ENCODE results near the gene PRCC.
A peak's percentile ranks its signal among the peaks of the same experiment; 100 is the strongest.
"Not testable (repeated sequence)": the region's sequence is repeated elsewhere in the genome, so short reads cannot be mapped to it uniquely, and the experiment has no call there.

PRCC gene

DNA sequence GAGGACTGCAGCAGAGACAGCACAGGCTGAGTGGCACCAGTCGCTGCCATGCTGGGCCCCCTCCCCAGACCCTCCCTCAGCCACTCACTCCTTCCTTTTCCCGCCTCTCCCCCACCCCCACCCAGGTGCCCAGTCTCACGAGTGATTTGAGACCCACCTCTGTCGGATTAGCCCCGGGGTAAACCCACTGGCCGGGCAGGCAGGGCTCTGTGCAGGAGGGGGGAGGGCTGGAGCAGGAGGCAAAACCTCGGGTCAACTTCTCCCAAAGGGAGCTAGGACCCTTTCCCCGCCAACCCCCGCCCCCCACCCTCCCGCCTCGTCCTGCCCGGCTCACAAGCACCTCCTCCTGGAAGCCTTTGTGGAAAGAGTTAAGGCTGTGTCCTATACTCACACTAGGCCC is 23.0 kb upstream of the PRCC start:
- no peak for DNase-seq (ENCODE audit: low read depth)

DNA sequence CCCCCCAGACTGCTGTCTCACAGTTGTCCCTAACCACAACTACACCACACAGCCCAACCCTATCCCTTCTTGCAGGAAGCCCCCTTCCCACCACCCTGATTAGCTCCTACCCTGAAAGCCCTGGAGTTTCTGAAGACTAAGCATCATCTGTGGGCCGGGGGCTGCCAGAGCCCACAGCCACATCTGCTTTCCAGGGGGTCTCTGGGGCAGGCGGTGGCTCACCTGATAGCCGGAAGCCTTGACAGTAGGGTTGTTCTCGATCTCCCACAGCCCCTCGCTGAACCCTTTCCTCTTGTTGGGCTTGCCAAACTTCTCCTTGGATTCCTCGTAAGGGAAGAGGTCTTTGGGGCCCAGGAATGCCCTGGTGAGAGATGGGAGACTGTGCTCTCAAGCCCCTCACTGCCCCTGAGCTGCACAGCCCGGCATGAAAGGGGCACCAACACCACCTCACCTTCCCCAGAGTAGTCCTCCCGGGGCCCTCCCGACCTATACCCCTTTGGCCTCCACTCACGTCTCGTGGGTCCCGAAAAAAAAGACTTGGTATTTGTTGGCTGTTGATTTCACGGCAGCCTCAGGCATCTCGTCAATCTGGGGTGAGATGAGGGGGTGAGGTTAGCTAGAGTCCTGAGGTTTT is 22.4 kb upstream of the PRCC start:
- no peak for DNase-seq (ENCODE audit: low read depth)

DNA sequence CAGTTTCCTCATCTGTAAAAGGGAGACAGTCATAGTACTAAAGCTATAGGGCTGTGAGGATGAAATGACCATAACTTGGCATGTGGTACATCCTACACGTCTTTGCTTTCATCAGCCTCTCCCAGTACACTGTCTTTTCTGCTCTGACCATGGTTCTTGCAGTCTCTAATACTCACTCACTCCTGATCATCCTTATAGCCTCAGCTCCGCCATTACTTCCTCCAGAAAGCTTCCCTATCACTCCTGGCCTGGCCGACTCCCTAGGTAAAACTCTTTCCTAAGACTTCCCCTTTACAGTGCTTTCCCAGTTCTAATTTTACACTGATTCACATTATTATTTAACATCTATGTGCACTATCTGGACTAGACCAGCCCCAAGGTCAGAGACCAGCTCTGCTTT is 21.5 kb upstream of the PRCC start:
- DNase-seq (ENCODE audit: low read depth) = no peak

GRCh38 chr1:156746406-156746727 is 21.0 kb upstream of the PRCC start:
- no peak for DNase-seq (ENCODE audit: low read depth)

GRCh38 chr1:156746728-156747631 is 20.4 kb upstream of the PRCC start:
- DNase-seq (ENCODE audit: low read depth) = no peak

DNA sequence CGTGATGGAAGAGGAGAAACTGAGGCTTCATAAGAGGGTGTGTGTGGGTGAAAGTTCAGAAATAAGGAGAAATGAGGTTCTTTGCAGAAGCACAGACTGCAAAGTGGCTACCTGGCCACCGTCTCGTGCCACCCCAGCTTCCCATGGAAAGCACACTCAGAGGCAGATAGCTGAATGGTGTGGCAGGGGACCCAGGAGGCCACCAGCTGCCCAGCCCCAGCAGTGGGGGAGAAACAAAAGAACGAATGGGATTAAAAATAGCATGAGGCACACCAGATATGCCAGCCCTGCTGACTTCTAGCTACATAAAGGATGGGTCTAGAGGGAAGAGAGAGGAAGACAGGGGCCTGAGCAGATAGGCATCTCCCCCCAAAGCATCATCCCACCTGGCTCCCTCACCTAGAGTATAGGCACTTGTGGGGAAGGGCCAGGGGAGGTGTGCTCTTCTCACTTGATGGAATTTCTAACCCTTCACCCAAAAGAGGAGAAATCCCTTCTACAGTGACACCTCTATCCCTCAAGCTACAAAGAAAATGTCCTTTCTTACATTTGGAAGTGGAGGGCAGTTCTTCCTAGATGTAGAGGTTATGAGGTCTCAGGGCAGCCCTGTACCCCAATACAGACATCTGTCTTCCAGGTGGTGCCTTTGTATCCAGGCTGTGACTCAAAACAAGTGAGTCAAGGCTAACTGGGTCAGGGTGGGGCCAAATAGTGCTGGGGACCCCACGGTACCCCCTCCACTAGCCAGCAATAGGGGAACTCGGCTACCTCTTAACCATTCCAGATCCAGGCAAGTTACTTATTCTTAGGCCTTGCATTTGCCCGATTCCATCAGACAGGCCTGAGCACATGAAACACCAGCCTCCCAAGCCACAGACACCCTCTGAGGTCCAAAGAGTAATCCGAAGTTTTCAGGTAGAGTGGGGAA is 19.3 kb upstream of the PRCC start:
- DNase-seq (ENCODE audit: low read depth) = no peak

GRCh38 chr1:156748670-156749418 is 18.5 kb upstream of the PRCC start:
- DNase-seq (ENCODE audit: low read depth) = no peak

DNA sequence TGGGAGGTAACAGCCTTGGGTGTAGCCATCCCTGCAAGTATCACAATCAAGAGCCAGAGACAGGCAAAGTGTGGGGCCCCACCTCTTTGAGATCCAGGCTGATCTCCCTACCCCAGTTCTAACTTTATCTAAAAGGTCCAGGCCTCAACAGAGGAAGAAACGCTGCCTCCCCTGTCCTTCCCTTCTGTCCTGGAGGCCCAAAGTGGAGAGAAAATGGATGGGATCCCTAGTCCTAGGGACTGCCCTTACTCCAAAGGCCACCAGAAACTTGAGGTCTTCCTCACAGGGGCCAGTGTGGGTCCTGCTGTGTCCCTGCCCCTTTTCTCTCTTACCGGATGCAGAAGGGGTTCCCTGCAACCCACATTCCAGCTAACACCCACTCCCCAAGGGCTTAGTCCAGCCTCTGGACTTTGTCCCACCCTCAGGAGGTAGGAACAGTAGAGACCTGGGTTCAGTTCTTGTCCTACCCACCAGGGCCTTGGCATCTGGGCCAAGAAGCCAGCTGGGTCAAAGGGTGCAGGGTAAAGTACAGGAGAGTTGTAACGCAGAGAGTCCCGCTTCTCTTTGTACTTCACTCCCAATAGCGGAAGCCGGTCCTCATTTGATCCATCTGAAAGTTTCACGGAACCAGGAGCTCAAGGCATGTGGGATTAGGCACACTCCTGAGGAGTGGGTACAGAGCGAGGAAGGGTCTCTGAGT is 17.8 kb upstream of the PRCC start:
- no peak for DNase-seq (ENCODE audit: low read depth)

- DNase-seq (ENCODE audit: low read depth) = no peak
Measured at GRCh38 chr1:156750191-156750672, 17.1 kb upstream of the PRCC start.

DNA sequence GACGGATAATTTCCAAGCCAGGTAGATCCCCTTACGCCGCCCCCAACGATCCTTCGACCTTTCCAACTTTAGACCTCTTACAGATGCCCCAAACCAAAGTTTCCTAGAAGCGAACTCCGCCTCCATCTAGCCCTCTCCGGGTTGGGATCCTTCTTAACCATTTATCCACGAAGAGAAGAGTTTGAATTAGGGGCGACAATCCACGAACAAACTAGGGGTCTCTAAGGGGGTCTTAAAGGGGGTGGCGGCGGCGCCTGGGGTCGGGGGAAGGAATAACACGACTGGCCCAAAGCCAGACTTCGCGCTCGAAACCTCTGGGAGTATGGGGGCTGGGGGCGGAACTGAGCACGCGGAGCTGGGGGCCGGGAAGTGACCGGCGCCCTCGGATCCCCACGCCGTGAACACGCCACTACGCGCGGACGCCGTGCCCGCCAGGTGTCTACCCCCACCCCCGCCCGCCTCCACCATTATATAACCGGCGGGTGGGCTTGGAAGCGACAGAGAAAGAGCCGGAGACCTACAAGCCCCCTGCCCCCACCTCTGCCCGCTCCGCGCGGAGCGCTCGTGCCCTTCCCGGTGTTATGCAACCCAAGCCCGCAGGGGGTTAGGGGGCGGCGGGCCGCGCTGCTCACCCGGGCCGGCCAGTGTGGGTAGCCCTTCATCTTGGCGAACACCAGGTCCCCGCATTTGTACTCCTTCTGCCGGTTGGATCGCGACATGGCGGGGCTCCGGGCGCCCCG is 16.5 kb upstream of the PRCC start:
- DNase-seq (ENCODE audit: low read depth) = no peak

- DNase-seq (ENCODE audit: low read depth) = no peak
Measured at GRCh38 chr1:156751451-156751756, 15.9 kb upstream of the PRCC start, which contains the start of gene HDGF. Gene HDGF (minus strand): TSS chr1:156751675. CDS start chr1:156751429, 246 bp downstream.

GRCh38 chr1:156751757-156752481 is 15.4 kb upstream of the PRCC start:
- DNase-seq (ENCODE audit: low read depth) = peak; percentile 95

DNA sequence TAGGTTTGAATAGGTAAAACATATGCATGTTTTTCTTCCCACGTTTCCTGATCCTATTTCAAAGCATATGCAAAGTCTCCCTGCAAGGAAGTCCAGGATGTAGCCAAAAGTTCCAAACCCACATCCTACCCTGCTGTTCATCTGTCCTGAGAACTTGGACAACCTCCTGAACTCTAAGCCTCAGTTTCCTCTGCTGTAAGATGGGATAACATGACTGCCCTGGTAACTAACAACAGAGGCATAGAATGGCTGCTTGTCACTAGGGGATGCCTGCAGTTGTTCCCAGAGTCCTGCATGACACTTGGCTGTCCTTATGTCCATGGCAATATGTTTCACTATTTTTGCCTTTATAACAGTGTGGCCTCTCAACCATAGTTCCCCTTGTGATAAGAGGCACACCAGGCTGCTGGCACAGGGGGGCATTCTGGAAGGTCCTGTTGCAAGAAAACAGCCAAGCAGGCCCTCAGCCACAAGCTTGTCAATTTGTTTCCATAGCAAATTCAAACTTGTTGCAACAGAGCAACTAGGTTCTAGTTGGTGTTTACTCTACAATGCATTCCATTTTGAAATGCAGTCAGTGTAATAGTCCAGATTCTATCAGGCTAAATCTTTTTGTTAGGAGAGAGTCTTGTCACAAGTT is 14.4 kb upstream of the PRCC start:
- DNase-seq (ENCODE audit: low read depth) = no peak

- no peak for DNase-seq (ENCODE audit: low read depth)
Measured at GRCh38 chr1:156754219-156754618, 13.1 kb upstream of the PRCC start.

- no peak for DNase-seq (ENCODE audit: low read depth)
Measured at GRCh38 chr1:156755527-156755950, 11.8 kb upstream of the PRCC start.

DNA sequence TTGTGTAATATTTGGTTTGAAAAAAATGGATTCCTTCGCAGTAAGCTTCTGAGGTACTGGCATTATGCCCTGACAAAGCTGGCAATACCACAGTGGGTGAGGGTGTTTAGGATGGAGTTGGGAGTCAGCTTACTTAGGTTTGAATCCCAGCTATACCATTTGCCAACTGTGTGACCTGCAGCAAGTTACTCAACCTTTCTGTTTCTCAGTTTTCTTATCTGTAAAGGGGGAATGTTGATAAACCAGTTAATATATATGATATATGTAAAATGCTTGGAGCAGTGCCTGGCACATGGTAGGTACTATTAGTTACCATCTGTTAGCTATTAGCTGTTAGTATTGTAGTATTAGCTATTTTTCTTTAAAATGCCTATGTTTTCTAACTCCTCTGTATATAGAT is 11.0 kb upstream of the PRCC start:
- no peak for DNase-seq (ENCODE audit: low read depth)

DNA sequence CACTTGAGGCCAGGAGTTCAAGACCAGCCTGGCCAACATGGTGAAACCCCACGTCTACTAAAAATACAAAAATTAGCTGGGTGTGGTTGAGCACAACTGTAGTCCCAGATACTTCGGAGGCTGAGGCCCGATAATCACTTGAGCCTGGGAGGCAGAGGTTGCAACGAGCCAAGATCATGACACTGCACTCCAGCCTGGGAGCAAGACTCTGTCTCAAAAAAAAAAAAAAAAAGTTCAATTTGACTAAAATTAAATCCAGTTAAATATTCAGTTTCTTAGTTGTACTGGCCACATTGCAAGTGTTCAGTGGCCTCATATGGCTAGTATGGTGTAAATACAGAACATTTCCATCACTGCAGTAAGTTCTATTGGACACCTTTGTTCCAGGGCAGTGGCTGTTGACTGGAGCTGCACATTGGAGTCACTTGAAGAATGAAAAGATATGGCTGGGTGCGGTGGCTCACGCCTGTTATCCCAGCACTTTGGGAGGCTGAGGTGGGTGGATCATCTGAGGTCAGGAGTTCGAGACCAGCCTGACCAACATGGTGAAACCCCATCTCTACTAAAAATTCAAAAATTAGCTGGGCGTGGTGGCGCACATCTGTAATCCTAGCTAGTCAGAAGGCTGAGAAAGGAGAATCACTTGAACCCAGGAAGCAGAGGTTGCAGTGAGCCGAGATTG is 9.6 kb upstream of the PRCC start:
- not testable (repeated sequence) for DNase-seq (ENCODE audit: low read depth)

GRCh38 chr1:156760092-156760795 is 7.1 kb upstream of the PRCC start:
- no peak for DNase-seq (ENCODE audit: low read depth)
